Measurements from ENCODE around the gene S1PR5. TPM values are rescaled to one million over a fixed set of nuclear protein-coding genes. Genes with fewer than 3 reads are reported as not detected.

Gene S1PR5
- polyA plus RNA-seq, 5 donors, result 0.41 to 0.87 (median 0.65) TPM

- no peak for DNase-seq
Measured at GRCh38 chr19:10471909-10472308, 45.3 kb downstream of the S1PR5 start.

GRCh38 chr19:10468133-10468532, 49.1 kb downstream of the S1PR5 start:
- DNase-seq, result no peak

- no peak for DNase-seq
Measured at GRCh38 chr19:10467104-10467706, 50.0 kb downstream of the S1PR5 start.

GRCh38 chr19:10464456-10464855, 52.8 kb downstream of the S1PR5 start:
- no peak for DNase-seq

Other genes starting within 250 kb of the S1PR5 start
- gene ICAM1, start 246.3 kb downstream of the S1PR5 start, polyA plus RNA-seq (ENCODE audit: insufficient read depth in 1 of 5, insufficient read length in 5 of 5, low replicate concordance in 1 of 5), result 10 to 100 TPM; 14.2 to 25.1 (median 16.8) TPM
- gene ICAM4, start 230.5 kb downstream of the S1PR5 start, polyA plus RNA-seq (ENCODE audit: insufficient read depth in 1 of 5, insufficient read length in 5 of 5, low replicate concordance in 1 of 5), result 10 to 100 TPM; 10.1 to 25.3 (median 15.8) TPM
- gene ICAM5, start 227.5 kb downstream of the S1PR5 start, polyA plus RNA-seq (ENCODE audit: insufficient read depth in 1 of 5, insufficient read length in 5 of 5, low replicate concordance in 1 of 5), result 10 to 100 TPM in 3 of 5 donors, 1 to 10 TPM in 2; 4.3 to 22.3 (median 12.6) TPM
- gene ZGLP1, start 207.6 kb downstream of the S1PR5 start, polyA plus RNA-seq (ENCODE audit: insufficient read depth in 1 of 5, insufficient read length in 5 of 5, low replicate concordance in 1 of 5), result 10 to 100 TPM in 1 of 5 donors, 1 to 10 TPM in 4; 5.1 to 12.8 (median 8.4) TPM
- gene FDX2, start 201.4 kb downstream of the S1PR5 start, polyA plus RNA-seq (ENCODE audit: insufficient read depth in 1 of 5, insufficient read length in 5 of 5, low replicate concordance in 1 of 5), result 10 to 100 TPM; 15.3 to 27.2 (median 19.3) TPM
- 10 to 100 TPM; 19.3 to 41.3 (median 24.8) TPM for gene RAVER1, start 183.9 kb downstream of the S1PR5 start, polyA plus RNA-seq (ENCODE audit: insufficient read depth in 1 of 5, insufficient read length in 5 of 5, low replicate concordance in 1 of 5)
- 10 to 100 TPM in 3 of 5 donors, 1 to 10 TPM in 2; 9.3 to 17.6 (median 10.6) TPM for gene ICAM3, start 177.8 kb downstream of the S1PR5 start, polyA plus RNA-seq (ENCODE audit: insufficient read depth in 1 of 5, insufficient read length in 5 of 5, low replicate concordance in 1 of 5)
- 100 to 1,000 TPM; 112 to 162 (median 149) TPM for gene TYK2, start 136.9 kb downstream of the S1PR5 start, polyA plus RNA-seq (ENCODE audit: insufficient read depth in 1 of 5, insufficient read length in 5 of 5, low replicate concordance in 1 of 5)
- gene CDC37, start 113.9 kb downstream of the S1PR5 start, polyA plus RNA-seq (ENCODE audit: insufficient read depth in 1 of 5, insufficient read length in 5 of 5, low replicate concordance in 1 of 5), result 100 to 1,000 TPM; 147 to 223 (median 164) TPM
- gene PDE4A, start 96.9 kb downstream of the S1PR5 start, polyA plus RNA-seq (ENCODE audit: insufficient read depth in 1 of 5, insufficient read length in 5 of 5, low replicate concordance in 1 of 5), result 10 to 100 TPM in 1 of 5 donors, 1 to 10 TPM in 4; 3.7 to 10.1 (median 8.7) TPM
- gene KEAP1, start 14.1 kb downstream of the S1PR5 start, polyA plus RNA-seq (ENCODE audit: insufficient read depth in 1 of 5, insufficient read length in 5 of 5, low replicate concordance in 1 of 5), result 10 to 100 TPM; 66.3 to 78.0 (median 76.7) TPM
- 10 to 100 TPM; 15.1 to 23.5 (median 19.9) TPM for gene ATG4D, start 26.5 kb upstream of the S1PR5 start, polyA plus RNA-seq (ENCODE audit: insufficient read depth in 1 of 5, insufficient read length in 5 of 5, low replicate concordance in 1 of 5)
- gene KRI1, start 48.6 kb upstream of the S1PR5 start, polyA plus RNA-seq (ENCODE audit: insufficient read depth in 1 of 5, insufficient read length in 5 of 5, low replicate concordance in 1 of 5), result 10 to 100 TPM; 25.4 to 38.2 (median 32.8) TPM
- 10 to 100 TPM; 10.3 to 13.7 (median 11.4) TPM for gene CDKN2D, start 51.5 kb upstream of the S1PR5 start, polyA plus RNA-seq (ENCODE audit: insufficient read depth in 1 of 5, insufficient read length in 5 of 5, low replicate concordance in 1 of 5)
- gene AP1M2, start 69.9 kb upstream of the S1PR5 start, polyA plus RNA-seq (ENCODE audit: insufficient read depth in 1 of 5, insufficient read length in 5 of 5, low replicate concordance in 1 of 5), result 10 to 100 TPM; 28.8 to 44.7 (median 34.4) TPM
- 100 to 1,000 TPM; 165 to 214 (median 182) TPM for gene SLC44A2, start 108.1 kb upstream of the S1PR5 start, polyA plus RNA-seq (ENCODE audit: insufficient read depth in 1 of 5, insufficient read length in 5 of 5, low replicate concordance in 1 of 5)
- 100 to 1,000 TPM; 275 to 315 (median 296) TPM for gene ILF3, start 136.9 kb upstream of the S1PR5 start, polyA plus RNA-seq (ENCODE audit: insufficient read depth in 1 of 5, insufficient read length in 5 of 5, low replicate concordance in 1 of 5)
- gene QTRT1, start 184.0 kb upstream of the S1PR5 start, polyA plus RNA-seq (ENCODE audit: insufficient read depth in 1 of 5, insufficient read length in 5 of 5, low replicate concordance in 1 of 5), result 10 to 100 TPM; 33.6 to 60.7 (median 44.8) TPM
- 100 to 1,000 TPM in 2 of 5 donors, 10 to 100 TPM in 3; 78.1 to 110 (median 98.8) TPM for gene DNM2, start 200.6 kb upstream of the S1PR5 start, polyA plus RNA-seq (ENCODE audit: insufficient read depth in 1 of 5, insufficient read length in 5 of 5, low replicate concordance in 1 of 5)